ENCODE measurements around the gene ZNF862.

The ZNF862 gene

GRCh38 chr7:149793261-149793660 lies 44.9 kb upstream of the ZNF862 start:
- TF ChIP-seq CTCF (IDR thresholded peaks at IDR 0.05; ENCODE audit: low read depth, low read length), result no peak
- in situ Hi-C loops (cut with HindIII; ENCODE audit: low sequenced_read_pairs), result no loop called here
- no peak for DNase-seq (ENCODE audit: low read depth, low spot score)
- no peak overlapping the region for H3K4me3 ChIP-seq (ENCODE audit: low read depth, low read length)

GRCh38 chr7:149794661-149795060 lies 43.5 kb upstream of the ZNF862 start:
- in situ Hi-C loops (cut with HindIII; ENCODE audit: low sequenced_read_pairs), result no loop called here
- no peak overlapping the region for H3K4me3 ChIP-seq (ENCODE audit: low read depth, low read length)
- no peak for TF ChIP-seq CTCF (IDR thresholded peaks at IDR 0.05; ENCODE audit: low read depth, low read length)
- DNase-seq (ENCODE audit: low read depth, low spot score), result no peak

- H3K4me3 ChIP-seq (ENCODE audit: low read depth, low read length), result no peak overlapping the region
- TF ChIP-seq CTCF (IDR thresholded peaks at IDR 0.05; ENCODE audit: low read depth, low read length), result no peak
- in situ Hi-C loops (cut with HindIII; ENCODE audit: low sequenced_read_pairs), result no loop called here
- DNase-seq (ENCODE audit: low read depth, low spot score), result no peak
These were observed 43.0 kb upstream of the ZNF862 start for GRCh38 chr7:149795126-149795525.

- no peak overlapping the region for H3K4me3 ChIP-seq (ENCODE audit: low read depth, low read length)
- in situ Hi-C loops (cut with HindIII; ENCODE audit: low sequenced_read_pairs), result no loop called here
- no peak for TF ChIP-seq CTCF (IDR thresholded peaks at IDR 0.05; ENCODE audit: low read depth, low read length)
- no peak for DNase-seq (ENCODE audit: low read depth, low spot score)
These were observed 41.8 kb upstream of the ZNF862 start for GRCh38 chr7:149796287-149796860.

- TF ChIP-seq CTCF (IDR thresholded peaks at IDR 0.05; ENCODE audit: low read depth, low read length), result no peak
- H3K4me3 ChIP-seq (ENCODE audit: low read depth, low read length), result no peak overlapping the region
- in situ Hi-C loops (cut with HindIII; ENCODE audit: low sequenced_read_pairs), result no loop called here
- no peak for DNase-seq (ENCODE audit: low read depth, low spot score)
These were observed 40.4 kb upstream of the ZNF862 start for GRCh38 chr7:149797771-149798170.

GRCh38 chr7:149799397-149800168 lies 38.6 kb upstream of the ZNF862 start:
- H3K4me3 ChIP-seq (ENCODE audit: low read depth, low read length), result no peak overlapping the region
- peak; percentile 15 for TF ChIP-seq CTCF (IDR thresholded peaks at IDR 0.05; ENCODE audit: low read depth, low read length)
- in situ Hi-C loops (cut with HindIII; ENCODE audit: low sequenced_read_pairs), result no loop called here
- DNase-seq (ENCODE audit: low read depth, low spot score), result no peak

Data from astrocyte of the spinal cord (primary cell).